Inflammatory macrophage (primary cell): ENCODE measurements around the gene MYO1B.

Experiments used
- DNase-seq, 2 donors: peaks; one replicate each; pipeline ENCODE4 v3.0.0-alpha.2; 2020 to 2022

MYO1B gene

GRCh38 chr2:191262436-191262835 is 17.2 kb downstream of the MYO1B start:
- DNase-seq: no peak

DNA sequence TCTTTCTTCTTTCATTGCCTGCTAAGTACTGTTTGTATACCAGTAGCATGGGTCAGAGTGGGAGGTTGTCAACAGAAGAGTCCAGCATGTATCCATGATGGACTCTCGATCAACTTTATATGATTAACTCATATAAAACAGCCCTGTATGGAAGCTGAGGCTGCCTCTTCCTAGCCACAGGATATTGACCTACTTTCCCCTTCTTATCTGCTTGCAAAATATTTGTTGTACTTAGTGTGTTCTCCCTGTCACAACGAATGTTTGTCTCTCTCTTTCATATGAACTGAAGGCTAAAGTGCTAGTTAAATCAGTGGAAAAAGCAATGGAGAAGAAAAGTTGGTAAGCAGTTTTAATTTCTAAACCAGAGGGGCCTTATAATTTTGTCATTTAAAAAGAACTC is 17.8 kb downstream of the MYO1B start:
- no peak for DNase-seq

GRCh38 chr2:191264647-191265081 is 19.5 kb downstream of the MYO1B start:
- DNase-seq: no peak

DNA sequence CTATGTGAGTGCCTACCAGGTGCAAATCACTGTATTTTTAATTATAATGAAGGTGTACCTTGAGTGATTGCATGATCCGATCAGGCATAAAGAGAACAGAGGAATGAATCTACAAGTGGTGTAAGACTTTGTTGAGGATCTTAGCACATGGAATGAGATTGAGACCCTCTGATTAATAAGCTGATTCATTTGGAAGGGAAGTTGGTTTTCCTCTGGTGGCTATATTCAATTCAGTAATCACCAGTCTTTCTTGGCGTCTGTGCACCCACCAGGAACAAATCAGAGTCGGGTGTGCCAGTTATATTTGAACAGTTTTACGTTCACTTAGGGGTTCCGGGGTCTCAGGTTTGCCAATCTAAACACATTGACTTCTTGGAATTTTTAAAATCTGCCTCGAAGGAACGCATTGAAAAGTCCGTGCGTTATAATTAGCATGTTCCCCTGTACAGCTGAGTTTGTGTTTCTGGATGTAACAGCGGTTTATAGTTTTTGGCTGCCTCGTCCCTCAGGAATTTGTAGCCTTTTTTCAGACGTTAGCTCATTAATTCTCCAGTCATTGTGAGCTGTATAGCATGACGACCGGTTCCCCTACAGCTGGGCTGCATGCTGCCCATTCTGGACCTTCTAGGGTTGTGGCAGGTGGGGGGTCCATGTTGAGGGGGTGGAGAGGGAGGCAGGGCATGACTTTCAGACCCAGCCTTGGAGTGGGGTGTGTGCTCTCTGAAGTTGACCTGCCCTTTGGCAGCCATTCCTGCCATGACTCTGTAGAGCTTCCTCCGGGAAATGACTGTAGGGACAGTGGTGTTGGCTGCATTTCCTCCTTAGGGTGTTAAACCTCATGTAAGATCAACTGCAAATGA is 20.3 kb downstream of the MYO1B start:
- no peak for DNase-seq

GRCh38 chr2:191266201-191266600 is 21.0 kb downstream of the MYO1B start:
- no peak for DNase-seq

DNA sequence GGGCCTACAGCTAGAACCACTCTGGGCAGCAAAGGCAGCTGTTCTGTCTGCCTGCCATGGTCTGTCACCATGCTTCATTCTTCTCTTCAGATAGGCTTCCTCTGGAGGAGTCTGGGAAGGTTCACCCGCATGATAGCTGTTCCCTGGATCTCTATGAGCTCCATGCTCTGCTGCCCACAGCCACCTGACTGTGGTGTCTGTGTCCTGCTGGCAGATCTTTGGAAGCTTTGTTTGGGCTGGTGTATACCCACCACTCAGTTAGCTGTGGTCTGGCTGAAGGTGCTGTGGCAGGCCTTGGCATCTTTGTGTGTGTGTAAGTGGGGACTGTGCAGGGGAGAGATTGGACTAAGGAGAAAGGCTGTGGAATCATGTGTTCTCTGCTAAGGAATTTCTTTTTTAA is 23.4 kb downstream of the MYO1B start:
- DNase-seq: no peak

- no peak for DNase-seq
Observed at GRCh38 chr2:191270306-191271161, 25.3 kb downstream of the MYO1B start.

- DNase-seq: no peak
Observed at GRCh38 chr2:191272064-191272463, 26.9 kb downstream of the MYO1B start.

- peak in 1 of 2 donors; percentile 4 for DNase-seq
Observed at GRCh38 chr2:191274413-191274815, 29.2 kb downstream of the MYO1B start.

GRCh38 chr2:191276792-191277465 is 31.7 kb downstream of the MYO1B start:
- no peak for DNase-seq

DNA sequence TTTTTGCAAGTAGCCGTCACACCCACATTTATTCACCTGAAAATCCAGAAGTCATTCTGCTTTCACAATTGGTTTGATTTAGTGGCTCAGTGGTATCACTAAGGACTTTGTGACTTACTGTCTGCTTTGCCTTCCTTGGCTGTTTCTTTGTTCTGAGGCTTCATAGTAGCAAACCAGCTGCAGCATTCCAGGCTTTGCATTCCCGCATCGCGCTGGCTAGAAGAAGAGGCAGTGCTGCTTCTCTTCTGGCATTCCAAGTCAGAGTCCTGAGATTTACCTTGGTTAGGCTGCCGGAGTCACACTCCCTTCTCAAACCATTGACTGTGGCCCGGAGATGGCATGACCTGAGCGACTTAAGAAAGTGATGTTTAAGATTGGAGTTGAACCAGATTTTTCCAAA is 35.1 kb downstream of the MYO1B start:
- no peak for DNase-seq

GRCh38 chr2:191280834-191281756 is 35.9 kb downstream of the MYO1B start:
- DNase-seq: no peak

GRCh38 chr2:191285252-191285651 is 40.0 kb downstream of the MYO1B start:
- no peak for DNase-seq

DNA sequence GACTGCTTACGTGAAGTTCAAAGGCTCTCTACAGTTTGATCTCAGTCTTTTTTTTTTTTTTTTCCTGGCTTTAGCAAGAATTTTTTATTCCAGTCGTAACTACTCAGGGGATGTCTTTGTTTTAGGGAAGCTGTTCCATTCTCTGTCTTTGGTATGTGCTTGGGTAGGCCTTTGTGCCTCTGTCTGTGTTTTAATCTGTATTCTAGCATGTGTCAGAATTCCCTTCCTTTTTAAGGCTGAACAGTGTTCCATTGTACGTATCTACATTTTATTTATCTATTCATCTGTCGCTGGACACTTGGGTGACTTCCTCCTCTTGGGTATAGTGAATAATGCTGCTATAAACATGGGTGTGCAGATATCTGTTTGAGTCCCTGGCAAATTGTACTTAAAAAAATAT is 42.6 kb downstream of the MYO1B start:
- DNase-seq: no peak

- DNase-seq: no peak
Observed at GRCh38 chr2:191289049-191289448, 43.8 kb downstream of the MYO1B start.

GRCh38 chr2:191291471-191291870 is 46.3 kb downstream of the MYO1B start:
- DNase-seq: no peak

DNA sequence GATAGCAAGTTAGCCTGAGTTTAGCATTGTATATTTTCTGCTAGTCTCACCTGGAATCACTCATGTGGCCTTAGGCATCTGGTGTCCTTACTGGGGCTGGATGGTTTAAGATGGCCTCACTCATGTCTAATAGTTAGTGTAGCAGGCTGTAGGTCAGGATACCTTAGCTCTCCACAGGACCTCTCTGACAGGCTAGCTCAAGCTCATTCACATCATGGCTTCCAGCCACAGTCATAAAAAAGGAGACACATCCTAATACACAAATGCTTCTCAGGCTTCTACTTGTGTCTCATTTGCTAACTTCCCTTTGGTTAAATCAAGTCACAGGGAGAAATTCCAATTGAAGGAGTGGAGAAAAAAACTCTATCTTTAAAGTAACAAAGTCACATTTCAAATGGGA is 47.7 kb downstream of the MYO1B start:
- DNase-seq: no peak

DNA sequence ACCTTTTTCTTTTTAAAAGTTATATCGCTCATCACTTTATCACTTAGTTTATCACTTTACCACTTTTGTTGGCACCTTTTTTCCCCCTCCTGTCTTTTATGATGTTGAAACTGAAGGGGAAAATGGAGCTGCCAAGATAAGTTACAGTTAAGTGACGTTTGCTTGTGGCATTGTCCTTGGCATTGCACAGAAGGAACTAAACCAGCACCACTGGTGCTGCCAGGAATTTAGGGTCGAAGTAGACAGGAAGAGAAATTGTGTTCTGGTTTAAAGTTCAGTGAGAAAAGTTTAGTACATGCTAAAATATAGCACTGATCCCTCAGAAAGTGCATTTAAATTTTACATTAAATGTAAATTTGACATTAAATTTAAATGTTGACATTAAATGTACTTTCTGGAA is 49.9 kb downstream of the MYO1B start:
- no peak for DNase-seq

- DNase-seq: no peak
Observed at GRCh38 chr2:191296083-191297006, 51.1 kb downstream of the MYO1B start.

DNA sequence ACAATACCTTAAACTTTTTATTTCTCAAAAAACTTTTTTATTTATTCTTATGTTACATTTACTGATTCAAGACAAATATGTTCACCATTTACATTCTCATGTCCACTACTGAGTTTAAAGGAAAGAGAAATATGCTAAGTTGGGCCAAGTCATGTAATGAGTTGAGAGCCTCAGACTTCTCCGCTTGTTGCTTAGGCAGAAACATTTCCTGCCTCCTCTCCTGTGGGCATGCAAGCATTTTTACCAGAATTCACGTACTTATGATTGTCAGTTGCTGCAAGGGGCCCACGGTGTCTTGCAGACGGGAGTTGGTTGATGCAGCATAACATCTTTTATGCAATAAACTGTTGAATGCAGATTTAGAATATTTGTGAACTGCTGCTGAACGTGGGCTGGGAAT is 51.8 kb downstream of the MYO1B start:
- DNase-seq: no peak

- no peak for DNase-seq
Observed at GRCh38 chr2:191298306-191298705, 53.1 kb downstream of the MYO1B start.
